Stimulated activated CD4-positive, alpha-beta T cell treated with anti-CD3 and anti-CD28 coated beads, TNF-alpha, amount 100 ng/mL, for 24 hours (primary cell): Measurements from ENCODE around the gene LRIG3.
"Not testable (repeated sequence)": the region's sequence is repeated elsewhere in the genome, so short reads cannot be mapped to it uniquely, and the experiment has no call there.

Source experiments
- DNase-seq, 3 experiments: peaks; one replicate each; pipeline ENCODE4 v3.0.0-alpha.2; 2020; ENCODE audit warnings: low read depth in 3 of 3

Gene LRIG3

GRCh38 chr12:58901664-58902063, 18.6 kb downstream of the LRIG3 start:
- no peak for DNase-seq

DNA sequence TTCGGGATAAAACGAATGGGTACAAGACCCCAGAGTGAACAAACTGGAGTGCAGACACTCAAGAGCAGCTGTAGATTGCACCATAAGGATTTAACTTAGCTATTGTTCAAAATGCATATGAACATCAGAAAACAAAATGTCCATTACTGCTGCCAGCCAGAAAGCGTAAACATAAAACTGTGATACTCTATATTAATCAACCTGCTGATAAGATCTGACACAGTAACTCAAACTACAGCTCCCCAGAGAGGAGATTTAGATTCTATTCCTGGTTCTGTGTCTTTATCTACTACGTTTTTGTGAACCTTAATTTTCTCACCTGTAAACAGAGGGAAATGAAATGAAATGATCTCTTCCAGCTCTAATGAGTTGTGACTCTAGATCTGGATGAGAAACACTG, 22.3 kb downstream of the LRIG3 start:
- DNase-seq = no peak

DNA sequence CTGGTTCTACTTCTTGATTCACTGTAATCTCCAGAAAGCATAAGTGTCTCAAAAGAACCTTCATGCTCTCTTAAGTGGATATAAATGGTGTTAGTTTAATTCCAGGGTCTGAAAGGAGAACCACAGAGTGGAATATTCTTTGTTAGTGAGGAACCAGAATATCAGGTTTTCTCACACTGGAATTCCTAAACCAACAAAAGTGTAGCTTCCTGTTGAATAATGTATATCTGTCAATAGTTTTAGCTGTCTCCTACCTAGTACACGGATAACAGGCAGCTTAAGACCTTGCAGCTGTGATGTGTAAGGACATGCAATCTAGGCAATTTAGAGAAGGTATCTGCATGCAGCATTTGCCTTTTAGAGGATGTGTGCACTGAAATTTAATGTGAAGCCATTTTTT, 24.0 kb downstream of the LRIG3 start:
- no peak for DNase-seq

GRCh38 chr12:58895053-58895452, 25.3 kb downstream of the LRIG3 start:
- no peak for DNase-seq

- no peak for DNase-seq
Observed at GRCh38 chr12:58894040-58894439, 26.3 kb downstream of the LRIG3 start.

DNA sequence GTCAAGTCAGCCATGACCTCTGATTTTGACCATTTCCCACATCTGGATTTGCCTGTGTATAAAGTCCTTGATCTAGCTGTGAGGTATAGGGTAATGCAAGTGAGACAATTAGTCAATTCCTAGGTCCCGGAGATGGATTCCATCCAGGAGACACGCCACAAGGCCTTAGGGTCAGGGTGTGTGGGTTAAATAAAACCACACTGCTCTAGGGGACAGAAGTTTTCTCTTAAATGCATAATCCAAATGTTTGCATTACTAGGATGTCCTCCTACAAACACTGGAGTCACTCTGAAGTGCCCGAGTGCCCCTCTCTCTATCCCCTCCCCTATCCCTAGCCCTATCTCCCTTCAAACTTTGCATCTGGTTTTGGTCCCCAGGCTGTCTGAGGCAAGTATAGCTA, 26.8 kb downstream of the LRIG3 start:
- no peak for DNase-seq

DNA sequence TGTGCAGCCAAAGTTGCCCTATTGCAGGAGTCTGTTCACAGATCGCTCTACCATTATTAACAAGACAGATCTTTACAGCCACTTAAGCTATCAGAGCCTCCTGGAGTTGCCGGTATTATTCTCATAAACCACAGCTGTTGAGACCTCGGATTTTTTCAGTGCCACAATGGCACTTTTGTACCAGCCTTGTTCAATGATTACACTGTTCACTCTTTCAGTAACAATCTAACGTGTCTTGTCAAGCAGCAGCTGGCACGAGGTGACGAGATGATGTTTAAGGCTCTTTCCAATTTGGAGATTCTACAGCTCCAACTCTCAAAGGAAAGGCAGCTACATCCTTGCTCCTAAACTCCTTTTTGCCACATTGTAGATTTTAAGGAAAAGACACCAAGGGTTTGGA, 30.7 kb downstream of the LRIG3 start:
- DNase-seq = no peak

GRCh38 chr12:58888131-58888783, 32.0 kb downstream of the LRIG3 start:
- no peak for DNase-seq

DNA sequence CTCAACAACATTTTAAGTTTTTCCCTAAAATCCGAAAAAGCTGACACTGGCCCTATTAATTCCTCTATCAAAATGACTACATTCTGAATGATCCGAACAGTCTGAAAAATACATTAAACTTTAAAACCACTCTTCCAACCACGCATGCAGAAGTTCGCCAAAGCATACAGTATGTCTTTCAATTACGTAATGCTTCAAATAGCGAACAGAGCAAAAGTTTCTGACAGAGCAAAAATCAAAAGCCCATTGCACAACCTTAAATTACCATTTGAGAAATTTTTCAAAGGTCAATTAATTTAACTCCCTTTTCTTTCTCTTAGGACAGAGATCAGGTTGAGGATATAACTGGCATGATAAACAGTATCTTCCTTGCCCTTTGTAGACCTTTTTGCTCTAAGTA, 33.2 kb downstream of the LRIG3 start:
- DNase-seq = no peak

DNA sequence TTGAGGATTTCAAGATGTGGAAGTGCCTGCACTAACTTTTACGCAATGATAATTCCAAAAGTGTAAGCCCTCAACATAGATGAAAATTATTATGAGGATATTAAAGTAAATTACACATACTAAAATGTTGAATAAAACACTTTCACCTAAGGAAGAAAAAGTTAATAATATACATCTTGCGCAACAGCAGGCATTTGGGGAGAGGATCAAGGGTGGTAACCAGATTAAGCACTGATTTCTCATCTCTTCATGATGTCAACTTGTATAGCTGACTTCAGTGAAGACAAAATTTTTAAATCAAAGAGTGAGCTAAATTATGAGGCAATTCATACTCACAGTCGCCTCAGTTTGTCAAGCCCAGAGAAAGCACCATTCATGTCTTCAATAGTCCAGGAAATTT, 33.8 kb downstream of the LRIG3 start:
- DNase-seq = no peak

GRCh38 chr12:58884916-58885315, 35.4 kb downstream of the LRIG3 start:
- DNase-seq = no peak

DNA sequence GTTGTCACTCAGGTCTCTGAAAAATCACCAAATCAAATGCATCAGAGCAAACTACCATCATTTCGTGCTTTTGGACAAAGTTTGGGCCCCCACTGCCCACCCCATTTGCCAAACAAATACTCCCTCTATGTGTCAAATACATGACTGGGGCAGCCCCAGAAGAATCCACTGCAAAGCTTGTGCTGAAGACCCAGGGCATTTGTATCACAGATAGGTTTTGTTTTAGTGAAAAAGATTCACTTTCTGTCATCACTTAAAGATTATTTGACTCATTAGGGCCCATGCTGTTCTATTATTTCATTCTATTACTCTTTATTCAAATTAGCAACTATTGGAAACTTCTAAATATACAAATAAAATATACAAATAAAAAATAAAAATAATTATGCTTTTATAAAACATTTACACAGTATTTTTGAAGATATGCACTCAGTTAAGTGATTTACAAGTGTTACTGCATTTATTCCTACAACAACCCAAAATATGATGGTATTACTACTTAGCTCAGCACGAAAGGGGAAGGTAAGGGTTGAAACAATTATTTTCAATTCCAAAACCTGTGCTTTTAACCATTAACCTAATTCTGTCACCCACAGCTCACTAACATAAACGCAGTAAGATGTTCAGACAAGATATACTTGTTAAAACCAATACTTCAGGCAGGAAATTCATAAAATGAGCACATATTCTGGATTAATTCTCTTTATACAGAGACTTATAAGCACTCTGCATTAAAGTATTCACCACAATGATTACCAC, 36.5 kb downstream of the LRIG3 start:
- no peak for DNase-seq

DNA sequence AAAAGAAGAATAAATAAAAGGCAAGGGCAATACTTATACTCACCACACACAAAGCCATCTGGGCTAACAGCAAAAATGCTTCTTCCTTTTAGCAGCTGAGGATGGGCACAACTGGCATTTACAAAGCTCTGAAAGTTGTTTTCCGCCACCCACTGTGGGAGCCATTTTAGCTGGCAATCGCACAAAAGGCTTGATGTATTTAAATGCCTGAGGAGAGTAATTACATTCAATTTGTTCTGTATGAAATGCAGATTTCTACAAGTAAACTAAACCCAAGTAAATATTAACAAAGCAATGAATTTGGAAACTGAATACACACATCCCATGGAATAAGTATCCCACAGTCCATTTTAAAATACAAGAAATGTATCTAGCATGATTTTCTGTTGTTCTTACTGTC, 37.5 kb downstream of the LRIG3 start:
- no peak for DNase-seq

DNA sequence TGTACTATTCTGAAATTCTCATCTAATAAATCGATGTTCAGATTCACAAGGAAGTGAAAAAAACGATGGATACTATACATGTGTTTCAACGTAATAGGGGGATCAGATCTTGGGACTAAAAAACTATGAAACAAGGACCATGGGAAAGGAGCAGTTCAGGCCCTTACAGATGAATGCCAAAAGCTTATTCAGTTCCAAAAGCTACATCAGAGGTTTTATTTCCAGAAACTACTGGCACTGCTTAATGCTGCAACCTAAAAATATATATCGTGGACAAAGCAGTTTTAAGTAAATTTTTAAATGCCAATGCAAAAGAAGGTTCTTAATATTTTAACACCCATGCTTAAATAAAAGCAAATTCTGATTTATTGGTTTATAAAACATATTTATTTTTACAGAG, 38.5 kb downstream of the LRIG3 start:
- no peak for DNase-seq

GRCh38 chr12:58880639-58881038, 39.7 kb downstream of the LRIG3 start:
- no peak for DNase-seq

DNA sequence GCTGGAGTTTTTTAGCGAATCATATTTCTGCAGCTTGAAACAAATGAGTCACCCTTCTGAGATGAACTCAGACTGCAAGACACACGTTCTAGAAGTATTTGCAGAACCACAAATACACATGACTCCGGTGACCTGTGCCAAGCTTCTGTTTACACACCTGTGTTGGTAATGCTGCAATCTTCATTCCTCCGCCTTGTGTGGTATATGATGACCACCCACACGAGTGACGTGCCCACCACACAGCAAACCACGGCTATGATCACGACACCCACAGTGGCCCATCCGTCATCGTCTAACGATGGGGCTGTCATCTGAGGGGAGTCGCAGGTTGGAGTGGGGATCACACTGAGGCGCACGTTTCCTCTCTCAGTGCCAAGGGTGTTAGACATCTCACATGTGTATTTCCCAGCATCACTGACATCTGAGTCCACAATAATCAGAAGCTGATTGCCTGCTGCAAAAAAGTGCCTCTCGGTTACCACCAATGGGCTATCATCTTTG, 43.0 kb downstream of the LRIG3 start:
- no peak for DNase-seq

GRCh38 chr12:58873496-58873895, 46.8 kb downstream of the LRIG3 start:
- no peak for DNase-seq

DNA sequence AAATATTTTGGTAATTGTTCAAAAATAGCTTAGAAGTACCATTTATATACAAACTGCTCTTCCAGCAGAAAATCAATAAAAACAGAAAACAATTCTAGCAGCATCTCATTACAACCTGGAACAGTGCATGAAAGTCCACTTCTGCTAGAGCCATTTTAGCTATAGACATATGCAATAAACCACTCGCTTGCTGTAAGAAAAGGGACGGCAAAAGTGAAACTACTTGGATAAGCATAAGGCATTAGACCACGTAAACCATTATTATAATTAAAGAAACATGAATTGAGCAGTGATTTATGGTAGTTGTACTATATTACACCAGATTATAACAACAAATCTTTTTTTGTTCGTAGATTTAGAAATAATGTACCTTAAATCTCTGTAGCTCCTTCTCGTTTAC, 48.7 kb downstream of the LRIG3 start:
- no peak for DNase-seq

- no peak for DNase-seq
Observed at GRCh38 chr12:58870595-58870994, 49.7 kb downstream of the LRIG3 start.

DNA sequence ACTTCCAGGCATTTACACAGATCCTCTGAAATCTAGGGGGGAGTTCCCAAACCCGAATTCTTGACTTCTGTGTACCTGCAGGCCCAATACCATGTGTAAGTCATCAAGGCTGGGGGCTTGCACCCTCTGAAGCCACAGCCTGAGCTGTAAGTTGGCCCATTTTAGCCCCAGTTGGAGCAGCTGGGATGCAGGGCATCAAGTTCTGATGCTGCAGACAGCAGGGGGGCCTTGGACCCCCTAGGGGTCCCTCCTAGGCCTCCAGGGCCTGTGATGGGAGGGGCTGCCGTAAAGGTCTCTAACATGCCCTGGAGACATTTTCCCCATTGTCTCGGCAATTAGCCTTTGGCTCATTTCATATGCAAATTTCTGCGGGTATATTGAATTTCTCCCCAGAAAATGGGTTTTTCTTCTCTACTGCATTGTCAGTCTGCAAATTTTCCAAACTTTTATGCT, 59.5 kb downstream of the LRIG3 start:
- no peak for DNase-seq

- DNase-seq = no peak
Observed at GRCh38 chr12:58860056-58860787, 60.1 kb downstream of the LRIG3 start.

- DNase-seq = no peak
Observed at GRCh38 chr12:58858030-58858429, 62.3 kb downstream of the LRIG3 start.

DNA sequence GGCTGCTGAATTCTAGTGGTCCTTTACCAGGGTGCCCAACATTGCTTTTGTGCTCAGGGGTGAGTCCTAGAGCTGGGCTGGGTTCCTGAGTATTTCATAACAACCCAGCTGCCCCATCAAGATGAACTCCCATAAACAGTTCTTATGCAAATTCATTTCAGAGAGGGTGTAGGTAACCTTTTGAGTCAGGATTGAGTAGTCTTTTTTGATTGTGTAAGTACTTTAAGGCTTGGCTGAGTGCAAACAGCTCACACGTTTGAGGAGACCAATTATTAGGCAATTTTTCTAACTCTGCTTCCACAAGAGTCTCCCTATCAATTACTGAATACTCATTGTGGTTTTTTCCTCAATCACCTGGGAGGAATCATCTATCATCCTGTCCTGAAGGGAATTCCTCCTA, 63.1 kb downstream of the LRIG3 start:
- DNase-seq = not testable (repeated sequence)
